GM12873 (cell line): ENCODE results near the gene SMG6.

Source experiments
- TF ChIP-seq, protein P1 (sequence below): IDR thresholded peaks from 2 replicates; pipeline ENCODE4 v1.5.1; 2012; ENCODE audit warnings: low read depth, mild to moderate bottlenecking, moderate library complexity, low read length, control low read depth; ENCODE audit not compliant: insufficient read depth; ENCODE audit errors: missing control alignments

Gene SMG6

DNA sequence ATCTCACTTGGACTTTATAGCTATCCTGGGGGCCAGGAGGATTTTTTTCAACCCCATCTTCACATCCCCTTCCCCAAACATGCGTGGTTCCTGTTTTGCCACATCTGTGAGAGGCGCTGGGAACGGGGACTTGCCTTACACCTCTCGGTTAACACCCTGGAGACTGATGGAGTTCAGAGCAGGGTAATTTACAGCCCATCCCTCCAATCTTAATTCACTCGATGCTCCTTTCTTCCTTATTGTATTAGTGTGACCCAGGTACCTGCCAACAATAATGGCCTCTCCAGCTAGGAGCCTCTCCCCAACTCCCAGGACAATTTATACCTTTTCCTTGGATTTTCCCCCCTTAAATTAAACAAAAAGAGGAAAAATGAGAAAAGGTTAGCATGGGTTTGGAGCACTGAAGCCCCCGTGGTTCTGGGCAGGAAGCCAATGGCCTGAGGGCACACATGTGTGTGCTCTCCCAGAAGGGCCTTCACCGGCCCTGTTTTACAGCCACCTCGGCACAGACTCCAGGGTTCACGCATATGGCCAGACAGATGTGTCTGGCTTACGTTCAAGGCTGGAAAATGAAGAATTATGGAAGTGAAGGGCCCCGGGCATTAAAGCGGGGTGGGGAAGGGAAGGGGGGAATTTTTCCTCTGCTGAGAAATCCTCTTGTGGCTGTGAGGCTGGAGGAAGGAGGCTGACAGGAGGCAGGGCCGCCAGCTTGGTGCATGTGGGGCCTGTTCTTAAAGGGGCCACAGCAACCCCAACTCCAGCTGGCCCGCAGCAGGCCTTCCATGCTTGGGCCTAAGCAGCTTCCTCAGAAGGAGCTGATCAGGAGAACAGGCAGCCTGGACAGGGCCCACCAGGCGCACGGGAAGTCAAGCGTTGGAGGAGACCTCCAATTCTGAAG is 227.2 kb downstream of the SMG6 start:
- TF ChIP-seq, protein P1, sequence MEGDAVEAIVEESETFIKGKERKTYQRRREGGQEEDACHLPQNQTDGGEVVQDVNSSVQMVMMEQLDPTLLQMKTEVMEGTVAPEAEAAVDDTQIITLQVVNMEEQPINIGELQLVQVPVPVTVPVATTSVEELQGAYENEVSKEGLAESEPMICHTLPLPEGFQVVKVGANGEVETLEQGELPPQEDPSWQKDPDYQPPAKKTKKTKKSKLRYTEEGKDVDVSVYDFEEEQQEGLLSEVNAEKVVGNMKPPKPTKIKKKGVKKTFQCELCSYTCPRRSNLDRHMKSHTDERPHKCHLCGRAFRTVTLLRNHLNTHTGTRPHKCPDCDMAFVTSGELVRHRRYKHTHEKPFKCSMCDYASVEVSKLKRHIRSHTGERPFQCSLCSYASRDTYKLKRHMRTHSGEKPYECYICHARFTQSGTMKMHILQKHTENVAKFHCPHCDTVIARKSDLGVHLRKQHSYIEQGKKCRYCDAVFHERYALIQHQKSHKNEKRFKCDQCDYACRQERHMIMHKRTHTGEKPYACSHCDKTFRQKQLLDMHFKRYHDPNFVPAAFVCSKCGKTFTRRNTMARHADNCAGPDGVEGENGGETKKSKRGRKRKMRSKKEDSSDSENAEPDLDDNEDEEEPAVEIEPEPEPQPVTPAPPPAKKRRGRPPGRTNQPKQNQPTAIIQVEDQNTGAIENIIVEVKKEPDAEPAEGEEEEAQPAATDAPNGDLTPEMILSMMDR = no peak

DNA sequence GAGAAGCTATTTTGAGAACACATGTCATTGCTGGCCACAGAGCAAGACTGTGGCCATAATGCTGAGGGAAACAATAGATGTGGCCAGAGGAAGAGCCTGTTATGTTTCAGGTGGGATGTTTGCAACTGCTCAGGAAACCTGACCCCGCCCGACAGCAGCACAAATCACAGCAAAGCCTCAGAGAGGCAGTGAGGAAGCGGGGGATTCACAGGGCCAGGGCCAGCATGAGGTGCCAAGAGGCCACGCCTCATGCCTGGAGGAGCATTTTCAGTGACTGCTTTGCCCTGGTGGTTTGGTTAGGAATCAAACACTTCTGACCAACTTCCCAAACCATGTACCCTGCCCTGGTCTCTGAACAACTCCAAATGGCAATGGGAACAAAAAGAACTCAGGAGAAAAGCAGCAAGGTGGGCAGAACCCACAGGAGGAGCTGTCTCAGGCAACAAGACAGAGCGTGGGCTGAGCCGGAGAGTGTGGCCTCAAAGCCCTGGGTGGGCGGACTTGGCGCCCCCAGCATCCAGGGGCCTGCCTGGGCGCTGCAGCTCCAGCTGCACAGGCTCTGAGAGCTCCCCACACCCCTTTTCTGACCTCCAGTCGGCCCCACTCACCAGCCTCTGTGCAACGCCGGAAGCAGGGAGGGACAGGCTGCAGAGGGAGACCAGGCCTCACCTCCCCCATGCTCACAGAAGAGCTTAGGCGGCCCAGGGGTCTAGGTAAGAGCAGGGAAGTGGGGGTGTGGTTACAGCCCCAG is 228.1 kb downstream of the SMG6 start:
- TF ChIP-seq, protein P1 = peak; percentile 8

DNA sequence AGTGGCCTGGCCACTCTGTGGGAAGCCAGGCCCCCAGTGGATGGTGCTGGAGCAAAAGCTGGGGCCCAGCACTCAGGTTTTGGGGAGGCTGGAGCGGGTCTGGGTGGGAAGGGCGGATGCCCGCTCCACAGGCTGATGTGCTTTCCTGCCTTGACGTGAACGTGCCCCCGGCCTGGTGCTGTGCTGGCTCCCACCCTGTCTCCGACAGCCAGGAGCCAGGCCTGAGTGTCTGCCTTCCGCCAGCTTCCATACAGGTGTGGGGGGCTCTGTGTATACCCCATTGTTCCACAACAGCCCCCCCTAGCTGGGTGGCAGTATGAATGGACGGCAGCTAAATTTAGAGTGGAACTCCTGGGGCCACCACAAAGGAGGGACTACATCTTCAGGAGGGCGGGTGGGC is 228.7 kb downstream of the SMG6 start:
- TF ChIP-seq, protein P1 = no peak

DNA sequence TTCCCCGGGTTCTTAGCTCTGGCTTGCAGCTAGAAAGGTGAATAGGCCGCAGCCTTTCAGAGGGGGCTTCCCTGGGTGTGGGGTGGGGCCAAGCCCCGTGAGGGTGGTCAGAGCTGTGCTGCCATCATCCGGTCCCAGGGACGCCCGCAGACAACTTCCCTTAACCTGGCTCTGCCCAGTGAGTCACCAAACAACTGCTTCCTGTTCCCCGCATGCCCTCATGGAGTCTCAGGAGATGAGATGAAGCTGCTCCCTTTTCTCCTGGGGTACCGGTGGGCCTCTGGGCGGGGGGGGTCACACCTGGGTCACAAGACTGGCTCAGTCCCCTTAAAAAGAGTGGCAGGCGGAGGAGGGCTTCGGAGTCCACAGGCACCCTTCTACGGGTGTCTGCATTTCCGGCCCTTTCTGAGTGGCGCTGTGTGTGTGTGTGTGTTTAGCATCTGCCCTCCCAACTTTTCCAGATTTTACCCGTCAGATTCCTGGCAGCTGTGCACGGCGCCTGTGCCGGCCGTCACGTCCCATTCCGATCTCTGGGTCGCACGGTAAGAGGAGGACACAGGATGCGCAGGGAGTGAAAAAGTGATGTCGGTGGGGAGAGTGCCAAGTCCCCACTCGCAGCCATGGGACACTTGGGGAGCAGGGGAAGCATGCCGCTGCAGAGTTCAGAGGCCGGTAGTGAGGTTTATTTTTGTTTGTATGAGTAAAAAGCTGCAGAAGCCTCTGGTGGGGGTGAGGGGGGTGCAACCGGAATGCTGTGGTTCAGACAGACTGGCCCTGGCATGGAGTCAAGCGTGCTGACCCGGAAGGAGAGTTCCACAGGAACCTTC is 231.9 kb downstream of the SMG6 start:
- TF ChIP-seq, protein P1 = no peak

DNA sequence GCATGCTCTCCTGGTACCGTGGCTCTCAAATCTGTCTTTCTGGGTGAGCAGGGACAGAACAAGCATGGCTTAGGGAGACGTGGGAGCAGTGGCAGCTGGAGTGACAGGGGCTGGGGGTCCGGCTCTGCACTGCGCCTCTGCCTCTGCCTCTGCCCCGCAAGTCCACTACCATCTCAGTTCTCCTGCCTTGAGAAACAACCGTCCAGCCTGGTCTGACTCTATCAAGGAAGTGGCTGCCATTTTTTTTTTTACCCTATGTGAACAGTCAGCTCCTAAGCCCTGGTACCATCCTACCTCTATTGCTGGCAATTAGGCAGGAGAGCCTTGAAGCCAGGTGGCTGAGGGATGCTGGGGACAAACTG is 232.6 kb downstream of the SMG6 start:
- TF ChIP-seq, protein P1 = no peak

DNA sequence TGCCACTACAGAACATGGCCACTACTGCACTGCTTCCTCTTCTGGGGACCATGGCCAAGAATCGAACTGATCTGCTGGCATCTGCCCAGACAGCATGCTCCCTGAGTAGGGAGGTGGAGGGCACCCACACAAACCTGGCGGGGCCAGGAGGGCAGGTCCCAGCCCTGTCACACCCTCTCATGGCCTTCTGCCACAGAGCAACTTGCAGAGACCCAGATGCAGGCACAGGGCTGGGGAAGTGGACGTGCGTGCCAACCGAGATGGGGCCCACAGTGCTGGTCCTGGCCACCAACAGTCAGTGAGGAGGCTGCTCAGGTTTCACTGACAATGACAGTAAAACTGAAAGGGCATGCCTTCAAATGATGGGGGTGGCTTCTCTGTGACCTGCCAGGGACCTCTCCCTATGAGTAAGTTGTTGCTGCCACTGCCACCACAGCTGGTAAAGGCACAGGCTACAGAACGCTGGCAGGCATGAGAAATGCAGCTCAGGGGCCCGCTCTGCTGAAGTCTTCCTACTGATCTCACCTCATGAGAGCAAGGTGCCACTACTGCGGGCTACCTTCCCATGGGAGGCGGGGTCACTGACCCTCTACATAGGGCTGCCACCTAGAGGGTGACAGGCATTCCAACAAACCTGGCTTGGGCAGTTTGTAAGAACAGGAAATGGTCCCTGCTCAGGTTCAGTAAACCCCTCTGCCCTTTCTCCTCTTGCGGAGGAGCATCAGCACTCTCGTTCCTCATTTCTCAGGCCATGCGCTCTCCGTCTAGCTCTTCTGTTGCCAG is 233.2 kb downstream of the SMG6 start:
- TF ChIP-seq, protein P1 = peak; percentile 41
